HUDEP-2 (cell line): ENCODE data around the gene ACSBG1.

ENCODE experiments used
- DNase-seq, 76 experiments: peaks; one replicate each; lab custom pipeline; 2025; ENCODE audit not compliant: unreplicated experiment in 76 of 76; lab: John Stamatoyannopoulos, UW

Gene ACSBG1

GRCh38 chr15:78234515-78235040, at the start of gene ACSBG1:
TSS of gene ACSBG1 (minus strand) at chr15:78234565. CDS start at chr15:78234501, 64 bp downstream.
- no peak for DNase-seq

GRCh38 chr15:78282324-78282723, 48.0 kb upstream of the ACSBG1 start:
- no peak for DNase-seq

GRCh38 chr15:78280319-78281072, 46.1 kb upstream of the ACSBG1 start:
- DNase-seq, result no peak

- DNase-seq, result peak in 74 of 76 experiments; percentile 8 to 85 (median 70)
Observed at GRCh38 chr15:78276064-78276943, 41.9 kb upstream of the ACSBG1 start.

- DNase-seq, result peak in 3 of 76 experiments; percentile 14 to 26 (median 20)
Observed at GRCh38 chr15:78274994-78275393, 40.6 kb upstream of the ACSBG1 start.

- DNase-seq, result no peak
Observed at GRCh38 chr15:78272776-78273175, 38.4 kb upstream of the ACSBG1 start.

- no peak for DNase-seq
Observed at GRCh38 chr15:78272316-78272715, 38.0 kb upstream of the ACSBG1 start.

GRCh38 chr15:78266806-78267205, 32.4 kb upstream of the ACSBG1 start:
- DNase-seq, result no peak

- no peak for DNase-seq
Observed at GRCh38 chr15:78266229-78266628, 31.9 kb upstream of the ACSBG1 start.

GRCh38 chr15:78265752-78266224, 31.4 kb upstream of the ACSBG1 start:
- DNase-seq, result peak in 4 of 76 experiments; percentile 13 to 32 (median 19)

GRCh38 chr15:78265137-78265460, 30.7 kb upstream of the ACSBG1 start:
- DNase-seq, result peak in 1 of 76 experiments; percentile 22

GRCh38 chr15:78264304-78265136, 30.2 kb upstream of the ACSBG1 start, which contains the start of gene DNAJA4:
TSS of gene DNAJA4 (plus strand) at chr15:78264562. CDS start at chr15:78264764, 202 bp downstream.
- DNase-seq, result peak in 10 of 76 experiments; percentile 9 to 52 (median 29)

GRCh38 chr15:78263907-78264303, 29.5 kb upstream of the ACSBG1 start:
- peak in 49 of 76 experiments; percentile 13 to 72 (median 43) for DNase-seq

- peak in 74 of 76 experiments; percentile 29 to 91 (median 73) for DNase-seq
Observed at GRCh38 chr15:78263351-78263781, 29.0 kb upstream of the ACSBG1 start.

GRCh38 chr15:78261062-78261461, 26.7 kb upstream of the ACSBG1 start:
- DNase-seq, result no peak

- DNase-seq, result no peak
Observed at GRCh38 chr15:78260489-78260888, 26.1 kb upstream of the ACSBG1 start.

GRCh38 chr15:78259232-78259631, 24.9 kb upstream of the ACSBG1 start:
- DNase-seq, result peak in 7 of 76 experiments; percentile 12 to 25 (median 18)

GRCh38 chr15:78257681-78258080, 23.3 kb upstream of the ACSBG1 start:
- no peak for DNase-seq

GRCh38 chr15:78256044-78256437, 21.7 kb upstream of the ACSBG1 start:
- DNase-seq, result no peak

GRCh38 chr15:78255421-78256043, 21.2 kb upstream of the ACSBG1 start:
- no peak for DNase-seq
